AG04449 (cell line): ENCODE data around the gene DDIAS.

Experiments used
- CTCF ChIA-PET: fragments of 350-600 bp; formaldehyde crosslinking; extraction: SDS; loops from one replicate; lab custom pipeline; 2021; ENCODE audit warnings: antibody characterized with exemption; lab: Yijun Ruan, JAX
- POLR2A ChIA-PET: fragments of 400-600, 350-600 bp; formaldehyde crosslinking; extraction: SDS; loops from one replicate; lab custom pipeline; 2020; ENCODE audit warnings: antibody characterized with exemption, inconsistent platforms; lab: Yijun Ruan, JAX
- DNase-seq: peaks from one replicate; pipeline ENCODE4 v3.0.0-alpha.2; 2010; ENCODE audit warnings: low read depth, low spot score
- H3K4me3 ChIP-seq: 2 replicates; pipeline ENCODE4 v1.5.1; 2011; ENCODE audit warnings: low read depth, mild to moderate bottlenecking, control low read depth, low read length
- TF ChIP-seq, protein P1 (sequence below): IDR thresholded peaks from one replicate; pipeline ENCODE4 v1.5.1; 2011; ENCODE audit warnings: mild to moderate bottlenecking, moderate library complexity, low read length, control low read depth, inconsistent platforms; ENCODE audit not compliant: insufficient read depth; ENCODE audit errors: missing control alignments

Gene DDIAS

DNA sequence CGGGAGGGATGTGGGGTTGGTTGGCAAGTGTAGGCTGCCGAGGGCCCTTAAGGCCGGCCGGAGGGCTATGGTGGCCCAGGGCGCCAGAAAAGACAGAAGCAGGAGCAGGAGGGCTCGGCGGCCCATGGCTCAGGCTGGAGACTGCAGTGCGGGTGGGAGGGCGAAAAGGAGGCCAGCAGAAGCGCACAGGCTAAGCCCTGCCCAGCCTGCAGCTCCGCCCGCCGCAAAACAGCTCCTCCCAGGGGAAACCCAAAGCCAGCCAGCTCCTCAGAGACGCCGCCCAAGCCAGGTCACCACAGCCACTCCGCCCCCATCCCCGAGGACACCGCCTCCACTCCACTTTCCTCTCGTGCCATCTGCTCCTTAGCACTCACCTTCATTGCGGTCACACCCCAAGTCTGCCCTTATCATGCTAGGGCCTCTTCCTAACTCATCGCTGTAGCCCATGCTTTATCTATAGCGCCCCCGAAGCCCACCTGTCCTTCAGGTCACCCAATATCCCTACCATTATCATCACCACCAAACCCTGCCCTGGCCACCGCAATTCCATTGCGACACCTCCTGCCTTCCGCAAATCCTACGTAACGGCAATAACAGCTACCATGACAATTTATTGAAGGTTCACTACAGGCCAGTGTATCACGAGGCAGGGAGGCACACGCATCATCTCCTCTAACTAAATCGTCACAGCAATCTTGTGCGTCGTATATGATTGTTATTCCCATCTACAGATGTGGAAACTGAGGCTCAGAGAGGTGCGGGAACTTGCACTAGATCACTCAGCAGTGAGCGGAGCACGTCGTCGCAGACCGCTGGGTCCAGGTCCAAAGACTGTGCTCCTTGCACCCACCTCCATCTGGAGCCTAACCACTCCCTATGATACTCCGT, 1.0 kb upstream of the DDIAS start, which contains the start of gene PRCP:
PRCP (minus strand) TSS at position 154 of the 888 bp plus-strand sequence; CDS start at position 126, 28 bp downstream.
- H3K4me3 ChIP-seq: peak within 1 kb of the TSS; percentile 86
- DNase-seq: peak; percentile 31
- ChIA-PET POLR2A (interaction anchor here (0.5 to 2.1 kb wide), 7 partner anchors 11 to 402 kb away, joined by 3 to 18 read pairs (median 4); partner anchors contain the start of gene PCF11), CTCF (interaction anchor here (0.9 to 7.3 kb wide), 19 partner anchors 10 to 920 kb away, joined by 3 to 74 read pairs (median 4); no protein-coding TSS in a partner anchor)
- TF ChIP-seq, protein P1, sequence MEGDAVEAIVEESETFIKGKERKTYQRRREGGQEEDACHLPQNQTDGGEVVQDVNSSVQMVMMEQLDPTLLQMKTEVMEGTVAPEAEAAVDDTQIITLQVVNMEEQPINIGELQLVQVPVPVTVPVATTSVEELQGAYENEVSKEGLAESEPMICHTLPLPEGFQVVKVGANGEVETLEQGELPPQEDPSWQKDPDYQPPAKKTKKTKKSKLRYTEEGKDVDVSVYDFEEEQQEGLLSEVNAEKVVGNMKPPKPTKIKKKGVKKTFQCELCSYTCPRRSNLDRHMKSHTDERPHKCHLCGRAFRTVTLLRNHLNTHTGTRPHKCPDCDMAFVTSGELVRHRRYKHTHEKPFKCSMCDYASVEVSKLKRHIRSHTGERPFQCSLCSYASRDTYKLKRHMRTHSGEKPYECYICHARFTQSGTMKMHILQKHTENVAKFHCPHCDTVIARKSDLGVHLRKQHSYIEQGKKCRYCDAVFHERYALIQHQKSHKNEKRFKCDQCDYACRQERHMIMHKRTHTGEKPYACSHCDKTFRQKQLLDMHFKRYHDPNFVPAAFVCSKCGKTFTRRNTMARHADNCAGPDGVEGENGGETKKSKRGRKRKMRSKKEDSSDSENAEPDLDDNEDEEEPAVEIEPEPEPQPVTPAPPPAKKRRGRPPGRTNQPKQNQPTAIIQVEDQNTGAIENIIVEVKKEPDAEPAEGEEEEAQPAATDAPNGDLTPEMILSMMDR: no peak

DNA sequence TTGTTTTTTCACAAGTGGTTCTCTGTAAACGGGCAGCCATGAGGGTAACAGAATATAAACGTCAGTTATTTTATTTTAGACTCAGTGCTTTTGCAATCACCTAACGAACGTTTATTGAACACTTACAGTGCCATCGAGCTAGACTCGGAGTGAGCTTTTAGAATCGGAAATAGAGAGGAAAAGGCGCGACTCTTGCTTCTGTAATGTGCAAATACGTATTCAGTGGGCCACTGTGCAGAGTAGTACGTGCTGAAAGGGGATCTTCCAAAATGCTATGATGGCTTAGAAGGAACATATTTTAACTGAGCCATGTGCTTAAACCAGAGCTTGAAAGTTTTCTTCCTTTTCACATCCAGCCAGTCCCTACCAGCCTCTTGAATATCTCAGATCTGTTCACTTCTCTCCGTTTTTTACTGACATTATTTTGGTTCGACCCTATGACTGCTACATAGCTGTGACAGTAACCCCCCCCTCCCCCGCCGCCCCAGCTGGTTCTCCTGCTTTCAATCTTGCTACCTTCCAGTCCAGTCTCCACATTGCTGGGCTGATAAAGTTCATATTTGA, 468 bp downstream of the DDIAS start:
- ChIA-PET POLR2A (interaction anchor here (2.1 kb wide), 1 partner anchor 254 kb away, joined by 18 read pairs; the partner anchor contains the start of gene PCF11), CTCF (interaction anchor here (1.0 to 7.3 kb wide), 15 partner anchors 14 to 918 kb away, joined by 3 to 74 read pairs (median 3); no protein-coding TSS in a partner anchor)
- peak overlapping the region; percentile 86 for H3K4me3 ChIP-seq
- DNase-seq: no peak
- TF ChIP-seq, protein P1: no peak

DNA sequence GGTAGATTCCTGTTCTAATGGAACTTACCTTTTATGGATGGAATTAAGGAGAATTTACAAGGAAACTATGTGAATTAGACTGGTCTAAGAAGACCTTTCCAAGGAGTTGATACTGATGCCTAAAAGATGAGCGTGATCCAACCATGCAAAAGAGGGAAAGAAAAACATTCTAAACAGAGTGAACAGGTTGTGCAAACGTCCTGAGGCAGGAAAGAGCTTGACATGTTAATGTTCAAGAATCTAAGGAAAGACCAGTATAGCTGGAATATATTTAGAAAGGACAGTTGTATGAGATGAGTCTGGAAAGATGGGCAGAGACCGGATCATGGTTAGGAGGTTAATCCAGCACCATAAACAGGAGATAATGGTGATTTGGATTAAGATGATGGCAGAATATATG, 1.3 kb downstream of the DDIAS start:
- no peak for DNase-seq
- TF ChIP-seq, protein P1: no peak
- H3K4me3 ChIP-seq: no peak overlapping the region
- ChIA-PET POLR2A (no interaction called here), CTCF (interaction anchor here (3.3 to 7.3 kb wide), 3 partner anchors 35 to 347 kb away, joined by 11 to 74 read pairs (median 60); no protein-coding TSS in a partner anchor)

DNA sequence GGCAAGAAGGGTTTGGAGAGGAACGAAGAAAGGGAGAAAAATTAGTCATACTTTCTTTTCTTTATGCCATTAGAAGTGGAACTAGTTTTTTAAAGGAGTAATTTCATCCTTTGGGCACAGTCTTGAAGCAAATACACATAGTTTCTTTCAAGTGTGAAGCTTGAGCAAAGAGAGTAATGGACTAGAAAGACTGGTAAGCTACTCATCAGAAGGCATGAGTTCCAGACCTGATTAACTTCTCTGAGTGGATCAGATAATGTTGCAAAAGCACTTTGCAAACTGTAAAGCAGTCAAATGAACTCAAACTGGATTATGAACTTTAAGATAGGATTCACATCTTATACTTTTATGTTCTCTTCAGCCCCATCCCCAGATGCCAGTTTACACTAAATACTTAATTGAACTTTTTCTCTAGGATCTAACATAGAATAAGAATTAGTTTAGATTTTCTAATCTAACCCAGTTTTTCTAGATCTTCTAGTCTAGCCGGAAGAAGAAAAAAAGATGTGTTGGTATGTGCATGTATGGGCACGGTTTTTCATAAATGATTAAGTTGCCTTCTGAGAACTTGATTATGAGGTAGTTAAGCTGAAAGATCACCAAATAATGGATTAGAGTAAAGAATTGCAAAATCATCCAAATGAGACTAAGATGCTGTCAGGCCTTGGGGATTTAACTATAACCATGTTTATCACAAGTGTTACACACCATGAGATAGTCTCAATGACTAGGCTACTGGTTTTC, 2.5 kb downstream of the DDIAS start:
- TF ChIP-seq, protein P1: no peak
- POLR2A ChIA-PET: no interaction called here
- DNase-seq: no peak
- CTCF ChIA-PET: interaction anchor here (1.0 to 7.3 kb wide), 3 partner anchors 36 to 346 kb away, joined by 3 to 74 read pairs (median 60); no protein-coding TSS in a partner anchor
- H3K4me3 ChIP-seq: no peak overlapping the region

DNA sequence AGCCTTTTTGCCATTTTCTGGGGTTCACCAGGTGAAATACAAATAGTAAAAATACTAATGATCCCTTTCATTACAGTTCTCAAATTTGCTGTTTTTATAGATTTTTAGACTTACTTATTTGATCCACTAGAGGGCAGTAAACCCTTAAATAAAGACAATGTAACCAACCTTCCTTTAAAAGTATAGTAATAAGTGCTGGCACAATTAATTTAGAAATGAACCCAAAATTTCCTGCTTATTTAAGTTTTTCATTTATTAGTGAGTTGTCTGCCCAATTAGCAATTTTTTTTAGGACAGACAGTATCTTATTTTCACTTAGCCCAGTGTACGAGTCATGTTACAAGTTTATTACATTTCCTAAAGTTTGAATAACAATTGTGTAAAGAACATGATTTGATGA, 4.7 kb downstream of the DDIAS start:
- TF ChIP-seq, protein P1: no peak
- POLR2A ChIA-PET: no interaction called here
- no peak for DNase-seq
- CTCF ChIA-PET: interaction anchor here (0.7 to 7.3 kb wide), 6 partner anchors 170 to 344 kb away, joined by 3 to 74 read pairs (median 3); no protein-coding TSS in a partner anchor
- no peak overlapping the region for H3K4me3 ChIP-seq
